Measurements from ENCODE around the gene PAPPA. TPM values are rescaled to one million over a fixed set of nuclear protein-coding genes. Genes with fewer than 3 reads are reported as not detected.
A peak's percentile ranks its signal among the peaks of the same experiment; 100 is the strongest.

Gene PAPPA
- total and polyA plus RNA-seq, 11 donors: 0.23 to 8.5 (median 2.1) TPM

- DNase-seq (peak in 1 of 5 donors; percentile 25), ATAC-seq (no peak)
- Histone ChIP-seq H3K4me3 (no peak overlapping the region), H3K9me3 (no peaks in the 10 kb centered on the region), H3K36me3 (no peaks in the 10 kb centered on the region), H3K4me1 (peaks cover 0 to 4% (median 0%) of the 10 kb centered on the region in 12 donors), H3K27me3 (no peaks in the 10 kb centered on the region), H3K27ac (no peak overlapping the region)
- WGBS, 4 donors: 39 to 59% (median 50%) methylated on average over 6 of the region's 6 CpGs
- TF ChIP-seq POLR2A (IDR thresholded peaks at IDR 0.05): no peak
- TF ChIP-seq, protein P1, sequence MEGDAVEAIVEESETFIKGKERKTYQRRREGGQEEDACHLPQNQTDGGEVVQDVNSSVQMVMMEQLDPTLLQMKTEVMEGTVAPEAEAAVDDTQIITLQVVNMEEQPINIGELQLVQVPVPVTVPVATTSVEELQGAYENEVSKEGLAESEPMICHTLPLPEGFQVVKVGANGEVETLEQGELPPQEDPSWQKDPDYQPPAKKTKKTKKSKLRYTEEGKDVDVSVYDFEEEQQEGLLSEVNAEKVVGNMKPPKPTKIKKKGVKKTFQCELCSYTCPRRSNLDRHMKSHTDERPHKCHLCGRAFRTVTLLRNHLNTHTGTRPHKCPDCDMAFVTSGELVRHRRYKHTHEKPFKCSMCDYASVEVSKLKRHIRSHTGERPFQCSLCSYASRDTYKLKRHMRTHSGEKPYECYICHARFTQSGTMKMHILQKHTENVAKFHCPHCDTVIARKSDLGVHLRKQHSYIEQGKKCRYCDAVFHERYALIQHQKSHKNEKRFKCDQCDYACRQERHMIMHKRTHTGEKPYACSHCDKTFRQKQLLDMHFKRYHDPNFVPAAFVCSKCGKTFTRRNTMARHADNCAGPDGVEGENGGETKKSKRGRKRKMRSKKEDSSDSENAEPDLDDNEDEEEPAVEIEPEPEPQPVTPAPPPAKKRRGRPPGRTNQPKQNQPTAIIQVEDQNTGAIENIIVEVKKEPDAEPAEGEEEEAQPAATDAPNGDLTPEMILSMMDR (IDR thresholded peaks at IDR 0.05): no peak
- intact Hi-C loops (cut with DNase I): no loop called here
Measured at GRCh38 chr9:116447934-116448333, 294.3 kb downstream of the PAPPA start.

GRCh38 chr9:116448431-116448830 is 294.8 kb downstream of the PAPPA start:
- TF ChIP-seq, protein P1 (IDR thresholded peaks at IDR 0.05): no peak
- TF ChIP-seq POLR2A (IDR thresholded peaks at IDR 0.05): no peak
- ATAC-seq (no peak), DNase-seq (no peak)
- Histone ChIP-seq H3K36me3 (no peaks in the 10 kb centered on the region), H3K4me3 (no peak overlapping the region), H3K9me3 (no peaks in the 10 kb centered on the region), H3K27ac (no peak overlapping the region), H3K27me3 (no peaks in the 10 kb centered on the region), H3K4me1 (peaks cover 0 to 4% (median 0%) of the 10 kb centered on the region in 12 donors)
- WGBS, 4 donors: 57 to 66% (median 64%) methylated on average over 3 of the region's 3 CpGs
- intact Hi-C loops (cut with DNase I): no loop called here

- Histone ChIP-seq H3K36me3 (no peaks in the 10 kb centered on the region), H3K9me3 (no peaks in the 10 kb centered on the region), H3K4me3 (no peak overlapping the region), H3K27ac (no peak overlapping the region), H3K27me3 (no peaks in the 10 kb centered on the region), H3K4me1 (peaks cover 0 to 4% (median 0%) of the 10 kb centered on the region in 12 donors)
- DNase-seq: no peak
- no peak for TF ChIP-seq POLR2A (IDR thresholded peaks at IDR 0.05)
- TF ChIP-seq, protein P1 (IDR thresholded peaks at IDR 0.05): no peak
- 90 to 98% (median 91%) methylated on average over 3 of the region's 3 CpGs for WGBS, 4 donors
- ATAC-seq: no peak
- intact Hi-C loops (cut with DNase I): no loop called here
Measured at GRCh38 chr9:116449949-116450348, 296.4 kb downstream of the PAPPA start.

GRCh38 chr9:116450378-116451139 is 297.0 kb downstream of the PAPPA start:
- Histone ChIP-seq H3K9me3 (no peaks in the 10 kb centered on the region), H3K27me3 (no peaks in the 10 kb centered on the region), H3K27ac (no peak overlapping the region), H3K4me1 (peaks cover 0 to 4% (median 0%) of the 10 kb centered on the region in 12 donors), H3K4me3 (no peak overlapping the region), H3K36me3 (no peaks in the 10 kb centered on the region)
- intact Hi-C loops (cut with DNase I): no loop called here
- DNase-seq (no peak), ATAC-seq (peak in 1 of 4 donors; percentile 41)
- TF ChIP-seq POLR2A (IDR thresholded peaks at IDR 0.05): no peak
- TF ChIP-seq, protein P1 (IDR thresholded peaks at IDR 0.05): no peak
- 76 to 84% (median 78%) methylated on average over 3 of the region's 3 CpGs for WGBS, 4 donors
